HG02763 (cell line): ENCODE data around the gene DAB1.

ENCODE experiments used
- ATAC-seq: cut with Tn5 transposase; IDR thresholded peaks from one replicate; pipeline ENCODE4 v1.9.1; 2021; ENCODE audit warnings: mild to moderate bottlenecking, moderate library complexity; ENCODE audit not compliant: unreplicated experiment

The DAB1 gene

GRCh38 chr1:56965191-56965590 is 458.7 kb downstream of the DAB1 start:
- ATAC-seq = no peak

GRCh38 chr1:56964349-56965017 is 459.4 kb downstream of the DAB1 start:
- ATAC-seq = no peak

- ATAC-seq = no peak
Observed at GRCh38 chr1:56963667-56964066, 460.2 kb downstream of the DAB1 start.

- ATAC-seq = no peak
Observed at GRCh38 chr1:56961426-56961825, 462.4 kb downstream of the DAB1 start.

GRCh38 chr1:56958526-56958925 is 465.3 kb downstream of the DAB1 start:
- no peak for ATAC-seq

- ATAC-seq = no peak
Observed at GRCh38 chr1:56957931-56958330, 465.9 kb downstream of the DAB1 start.

GRCh38 chr1:56954664-56955063 is 469.2 kb downstream of the DAB1 start:
- ATAC-seq = no peak

- no peak for ATAC-seq
Observed at GRCh38 chr1:56953386-56953785, 470.5 kb downstream of the DAB1 start.

- ATAC-seq = no peak
Observed at GRCh38 chr1:56952501-56952900, 471.4 kb downstream of the DAB1 start.

- no peak for ATAC-seq
Observed at GRCh38 chr1:56948403-56949023, 475.3 kb downstream of the DAB1 start.
